HepG2 (cell line): Measurements from ENCODE around the gene CHPF. TPM values are rescaled to one million over a fixed set of nuclear protein-coding genes. Genes with fewer than 3 reads are reported as not detected.

Experiments
- BATF2 ChIP-seq: sonication (generic); formaldehyde crosslinking; IDR thresholded peaks from 2 replicates; pipeline ENCODE4 v1.8.0; 2022; ENCODE audit warnings: mild to moderate bottlenecking, missing genetic modification reagents, moderate library complexity
- CHD4 ChIP-seq: fragments of 200-600 bp; sonication (generic); IDR thresholded peaks from 2 replicates; pipeline ENCODE4 v1.7.0; 2017; ENCODE audit warnings: mild to moderate bottlenecking, low read length, borderline replicate concordance
- EP300 ChIP-seq, 3 experiments: sonication (generic) in 1 of 3; formaldehyde crosslinking in 1 of 3; IDR thresholded peaks; 2 replicates each; pipeline versions ENCODE4 v1.5.1 to v1.6.1; 2011 to 2020; ENCODE audit warnings: low read depth in 2 of 3, low read length in 2 of 3, borderline replicate concordance in 1 of 3, improper control_type of control experiment in 1 of 3, mild to moderate bottlenecking in 1 of 3, missing genetic modification reagents in 1 of 3, moderate library complexity in 1 of 3
- HES4 ChIP-seq: sonication (generic); formaldehyde crosslinking; IDR thresholded peaks from 2 replicates; pipeline ENCODE4 v1.9.0; 2021; ENCODE audit warnings: mild to moderate bottlenecking, missing genetic modification reagents, borderline replicate concordance
- HNRNPH1 ChIP-seq: fragments of 200-400 bp; formaldehyde crosslinking; optimal IDR thresholded peaks from 2 replicates; pipeline ENCODE3; 2017; ENCODE audit warnings: mild to moderate bottlenecking, low read depth, low read length
- NFIB ChIP-seq: sonication (generic); formaldehyde crosslinking; IDR thresholded peaks from 2 replicates; pipeline ENCODE4 v1.9.0; 2021; ENCODE audit warnings: missing genetic modification reagents, mild to moderate bottlenecking, borderline replicate concordance
- PRDM10 ChIP-seq: sonication (generic); formaldehyde crosslinking; IDR thresholded peaks from 2 replicates; pipeline ENCODE4 v1.4.0; 2020; ENCODE audit warnings: low read depth, missing genetic modification reagents
- RAD51 ChIP-seq: fragments of 450-650 bp; IDR thresholded peaks from 2 replicates; pipeline ENCODE4 v1.6.1; 2016; ENCODE audit warnings: borderline replicate concordance
- RELA ChIP-seq: sonication (generic); formaldehyde crosslinking; IDR thresholded peaks from 2 replicates; pipeline ENCODE4 v1.4.0; 2020; ENCODE audit warnings: missing genetic modification reagents
- SMAD9 ChIP-seq: sonication (generic); formaldehyde crosslinking; IDR thresholded peaks from 2 replicates; pipeline ENCODE4 v1.5.1; 2020; ENCODE audit warnings: mild to moderate bottlenecking, missing genetic modification reagents
- SRSF4 ChIP-seq: fragments of 200-400 bp; formaldehyde crosslinking; IDR thresholded peaks from one replicate; pipeline ENCODE4 v1.6.1; 2018; ENCODE audit warnings: mild to moderate bottlenecking, low read depth, low read length, moderate library complexity; ENCODE audit not compliant: poor library complexity, severe bottlenecking
- TBX2 ChIP-seq: sonication (generic); formaldehyde crosslinking; IDR thresholded peaks from 2 replicates; pipeline ENCODE4 v1.5.0; 2020; ENCODE audit warnings: missing genetic modification reagents, mild to moderate bottlenecking, borderline replicate concordance
- ZBTB10 ChIP-seq: sonication (generic); formaldehyde crosslinking; IDR thresholded peaks from 2 replicates; pipeline ENCODE4 v1.4.0; 2020; ENCODE audit warnings: missing genetic modification reagents, borderline replicate concordance
- ZNF276 ChIP-seq: sonication (generic); formaldehyde crosslinking; IDR thresholded peaks from 2 replicates; pipeline ENCODE4 v1.4.0; 2020; ENCODE audit warnings: mild to moderate bottlenecking, low read depth, missing genetic modification reagents
- ZNF672 ChIP-seq: sonication (generic); formaldehyde crosslinking; IDR thresholded peaks from 2 replicates; pipeline ENCODE4 v1.8.1; 2022; ENCODE audit warnings: missing genetic modification reagents
- ZNF7 ChIP-seq: IDR thresholded peaks from 2 replicates; pipeline ENCODE4 v1.6.1; 2016; ENCODE audit warnings: missing biosample characterization, missing genetic modification reagents
- ZNF776 ChIP-seq: sonication (generic); formaldehyde crosslinking; IDR thresholded peaks from 2 replicates; pipeline ENCODE4 v1.4.0; 2020; ENCODE audit warnings: mild to moderate bottlenecking, missing genetic modification reagents
- polyA plus RNA-seq, 8 experiments: library from polyadenylated mRNA; depleted of rRNA in 3 of 8; stranded (reverse) in 7 of 8; unstranded in 1 of 8; fragments of >200 nt; fragmentation: Illumina TruSeq in 4 of 8; extraction: Trizol in 4 of 8; gene quantifications; 2 replicates each; pipeline versions ENCODE4 v1.2.1 to v1.2.3, GENCODE V29; 2011 to 2016; ENCODE audit warnings: low read depth in 4 of 8, missing spikeins in 1 of 8, mixed read lengths in 1 of 8; ENCODE audit not compliant: insufficient read depth in 1 of 8
- total RNA-seq, 5 experiments: library from RNA; depleted of rRNA; stranded (reverse); fragments of >200 nt; fragmentation: Illumina TruSeq; extraction: Trizol; gene quantifications; 2 replicates each; pipeline ENCODE4 v1.2.3, GENCODE V29; 2016; ENCODE audit warnings: low read depth in 1 of 5

The CHPF gene
- total and polyA plus RNA-seq, 2 of the 13 experiments (the other 11 are each of a cell fraction or from before 2014, with no cell fraction given): 79.6 to 111 TPM

GRCh38 chr2:219571311-219572236 is 28.0 kb upstream of the CHPF start, which contains the start of gene OBSL1 (continued):
- no peak for TF ChIP-seq RAD51
- no peak for TF ChIP-seq HNRNPH1
- no peak for TF ChIP-seq ZNF276 (CRISPR knock-in tag)
- TF ChIP-seq HES4 (CRISPR knock-in tag): no peak; the same call in 1 of the 2 replicates
- peak; percentile 88; the same call in 1 of the 2 replicates for TF ChIP-seq ZNF776 (CRISPR knock-in tag)
- no peak for TF ChIP-seq NFIB (CRISPR knock-in tag)
- TF ChIP-seq SRSF4: no peak
- TF ChIP-seq ZNF672 (CRISPR knock-in tag): peak; percentile 81; the same call in 1 of the 2 replicates
- TF ChIP-seq TBX2: peak; percentile 92
- no peak; the same call in 1 of the 2 replicates for TF ChIP-seq BATF2 (CRISPR knock-in tag)
- no peak for TF ChIP-seq ZNF7 (CRISPR knock-in tag)
- TF ChIP-seq RELA: no peak
- TF ChIP-seq ZBTB10 (CRISPR knock-in tag): peak; percentile 52; the same call in 1 of the 2 replicates
- TF ChIP-seq CHD4: no peak; the same call in 1 of the 2 replicates
- peak; percentile 17 to 69; a peak in 3 of 4 replicates for TF ChIP-seq EP300 (IDR thresholded peaks at IDR 0.05; ENCODE audit: low read depth in 2 of 2, low read length in 2 of 2)
- peak; percentile 52; the same call in 1 of the 2 replicates for TF ChIP-seq EP300 (CRISPR knock-in tag; IDR thresholded peaks at IDR 0.05; ENCODE audit: borderline replicate concordance)
- TF ChIP-seq SMAD9 (CRISPR knock-in tag): 0 out of 2 replicates have a peak, but pooled peaks have one; percentile 51
- no peak; the same call in 1 of the 2 replicates for TF ChIP-seq PRDM10 (CRISPR knock-in tag)
